HCT116 (cell line): ENCODE measurements around the gene CNTNAP2. TPM values are rescaled to one million over a fixed set of nuclear protein-coding genes. Genes with fewer than 3 reads are reported as not detected.

Source experiments
- ATAC-seq: fragments of 200-7000 bp; cut with Tn5 transposase; 2 replicates; pipeline ENCODE4 v1.9.1; 2020; ENCODE audit warnings: mild to moderate bottlenecking, moderate library complexity
- BruUV-seq: library from RNA; stranded (reverse); fragments of 400-500 nt; replicated peaks from 2 replicates; lab custom pipeline; 2021; lab: Mats Ljungman, UMichigan
- CTCF ChIA-PET: fragments of 300-600 bp; sonication (Branson Sonifier 250); formaldehyde crosslinking; loops from one replicate; lab custom pipeline; 2021; ENCODE audit warnings: antibody characterized with exemption; lab: Charles Lee
- POLR2A ChIA-PET: fragments of 300-600, 350-600 bp; sonication (Branson Sonifier 250); formaldehyde crosslinking; loops from one replicate; lab custom pipeline; 2021; ENCODE audit warnings: antibody characterized with exemption; lab: Charles Lee
- RAD21 ChIA-PET, 2 experiments: fragments of 300-600 bp; sonication (Branson Sonifier 250); formaldehyde crosslinking; loops; one replicate each; lab custom pipeline; 2023; ENCODE audit warnings: low total read pairs in 2 of 2; ENCODE audit not compliant: uncharacterized antibody in 2 of 2, unreplicated experiment in 2 of 2, low non-redundant PET in 1 of 2; lab: Charles Lee
- DNase-seq: peaks from one replicate; pipeline ENCODE4 v3.0.0-alpha.2; 2010; ENCODE audit warnings: low read depth, low spot score
- H2AFZ ChIP-seq: fragments of 200-600 bp; shearing (Covaris generic), sonication (generic); 2 replicates; pipeline ENCODE4 v1.6.1; 2017; ENCODE audit warnings: low read depth, mixed run types, mixed read lengths, antibody characterized with exemption, low read length; ENCODE audit not compliant: poor library complexity, severe bottlenecking
- H3K27ac ChIP-seq: 2 replicates; pipeline ENCODE4 v1.5.1; 2012; ENCODE audit warnings: low read depth, low read length
- H3K27me3 ChIP-seq: fragments of 200-600 bp; sonication (generic); 2 replicates; pipeline ENCODE4 v1.6.1; 2016; ENCODE audit warnings: mixed run types, low read length, mixed read lengths; ENCODE audit not compliant: insufficient read depth
- H3K36me3 ChIP-seq, 2 experiments: fragments of 200-500 bp in 1 of 2; fragments of 200-600 bp in 1 of 2; sonication (Bioruptor generic) in 1 of 2; sonication (generic) in 1 of 2; 2 replicates each; pipeline versions ENCODE4 v1.5.1 to v1.6.1; 2014 to 2016; ENCODE audit warnings: low read length in 2 of 2, inconsistent platforms in 1 of 2, mixed read lengths in 1 of 2, mixed run types in 1 of 2; ENCODE audit not compliant: insufficient read depth in 2 of 2, control insufficient read depth in 1 of 2
- H3K4me1 ChIP-seq, 2 experiments: fragments of 200-600 bp in 1 of 2; sonication (generic) in 1 of 2; 2 replicates each; pipeline versions ENCODE4 v1.5.1 to v1.6.1; 2012 to 2017; ENCODE audit warnings: low read length in 2 of 2, inconsistent platforms in 1 of 2, mild to moderate bottlenecking in 1 of 2, mixed read lengths in 1 of 2, mixed run types in 1 of 2, moderate library complexity in 1 of 2; ENCODE audit not compliant: insufficient read depth in 2 of 2, control insufficient read depth in 1 of 2
- H3K4me2 ChIP-seq: fragments of 200-600 bp; sonication (generic); 2 replicates; pipeline ENCODE4 v1.6.1; 2017; ENCODE audit warnings: mixed run types, low read length, mixed read lengths
- H3K4me3 ChIP-seq, 2 experiments: fragments of 200-600 bp in 1 of 2; sonication (generic) in 1 of 2; replicated peaks in 1 of 2; 2 replicates each; pipeline ENCODE4 v1.5.1; 2011 to 2016; ENCODE audit warnings: low read length in 2 of 2, control low read depth in 1 of 2, low read depth in 1 of 2, mild to moderate bottlenecking in 1 of 2, mixed read lengths in 1 of 2, mixed run types in 1 of 2
- H3K79me2 ChIP-seq: fragments of 200-600 bp; sonication (generic); 2 replicates; pipeline ENCODE4 v1.6.1; 2017; ENCODE audit warnings: mild to moderate bottlenecking, mixed run types, low read length, moderate library complexity, mixed read lengths; ENCODE audit not compliant: insufficient read depth
- H3K9ac ChIP-seq: fragments of 200-600 bp; sonication (generic); 2 replicates; pipeline ENCODE4 v1.6.1; 2016; ENCODE audit warnings: low read length, mixed read lengths
- H3K9me2 ChIP-seq: fragments of 200-600 bp; sonication (generic), shearing (Covaris generic); 2 replicates; pipeline ENCODE4 v1.6.1; 2017; ENCODE audit warnings: mixed run types, mild to moderate bottlenecking, moderate library complexity; ENCODE audit not compliant: insufficient read depth
- H3K9me3 ChIP-seq, 2 experiments: fragments of 200-500 bp in 1 of 2; fragments of 200-600 bp in 1 of 2; sonication (Bioruptor generic) in 1 of 2; sonication (generic) in 1 of 2; 2 replicates each; pipeline ENCODE4 v1.6.1; 2014 to 2017; ENCODE audit warnings: low read length in 2 of 2, mixed read lengths in 2 of 2, inconsistent platforms in 1 of 2, low read depth in 1 of 2, mild to moderate bottlenecking in 1 of 2, mixed run types in 1 of 2, moderate library complexity in 1 of 2; ENCODE audit not compliant: control insufficient read depth in 1 of 2, insufficient read depth in 1 of 2
- H4K20me1 ChIP-seq: fragments of 200-600 bp; sonication (generic), shearing (Covaris generic); 2 replicates; pipeline ENCODE4 v1.6.1; 2017; ENCODE audit warnings: mixed run types, mild to moderate bottlenecking, moderate library complexity; ENCODE audit not compliant: insufficient read depth
- CBX3 ChIP-seq: IDR thresholded peaks from 2 replicates; pipeline ENCODE4 v1.6.1; 2012; ENCODE audit warnings: low read depth
- FOSL1 ChIP-seq: IDR thresholded peaks from 2 replicates; pipeline ENCODE4 v1.6.1; 2012; ENCODE audit warnings: low read depth
- POLR2AphosphoS5 ChIP-seq: IDR thresholded peaks from 2 replicates; pipeline ENCODE4 v1.6.1; 2011; ENCODE audit warnings: mild to moderate bottlenecking, low read depth, low read length, moderate library complexity
- RAD21 ChIP-seq: IDR thresholded peaks from 2 replicates; pipeline ENCODE4 v1.6.1; 2012; ENCODE audit warnings: low read depth, mild to moderate bottlenecking
- TCF7L2 ChIP-seq: IDR thresholded peaks from 2 replicates; pipeline ENCODE4 v1.7.0; 2011; ENCODE audit warnings: borderline replicate concordance, inconsistent platforms; ENCODE audit not compliant: insufficient read depth, insufficient read length; ENCODE audit errors: extremely low read depth
- YY1 ChIP-seq: IDR thresholded peaks from 2 replicates; pipeline ENCODE4 v1.6.1; 2011; ENCODE audit warnings: low read length, low read depth, moderate library complexity, mild to moderate bottlenecking; ENCODE audit not compliant: insufficient replicate concordance; ENCODE audit errors: extremely low read depth
- intact Hi-C: fragments of 100-400 bp; cut with micrococcal nuclease; formaldehyde crosslinking; loops from 2 replicates; pipeline ENCODE4 v1.10.0; 2022
- total RNA-seq: library from RNA; stranded (reverse); gene quantifications from one replicate; pipeline ENCODE4 v1.2.1, GENCODE V29; 2021; ENCODE audit not compliant: unreplicated experiment
- TF ChIP-seq, protein P1 (sequence below): IDR thresholded peaks from 2 replicates; pipeline ENCODE4 v1.6.1; 2012
- TF ChIP-seq, protein P2 (sequence below): IDR thresholded peaks from 2 replicates; pipeline ENCODE4 v1.6.1; 2011; ENCODE audit warnings: mild to moderate bottlenecking, low read length, moderate library complexity; ENCODE audit not compliant: insufficient replicate concordance; ENCODE audit errors: extremely low read depth
- TF ChIP-seq, protein P3 (sequence below): IDR thresholded peaks from 2 replicates; pipeline ENCODE4 v1.6.1; 2012; ENCODE audit warnings: low read depth

Gene CNTNAP2
- total RNA-seq, 1 experiment from 2014 or later: 0.37 TPM

DNA sequence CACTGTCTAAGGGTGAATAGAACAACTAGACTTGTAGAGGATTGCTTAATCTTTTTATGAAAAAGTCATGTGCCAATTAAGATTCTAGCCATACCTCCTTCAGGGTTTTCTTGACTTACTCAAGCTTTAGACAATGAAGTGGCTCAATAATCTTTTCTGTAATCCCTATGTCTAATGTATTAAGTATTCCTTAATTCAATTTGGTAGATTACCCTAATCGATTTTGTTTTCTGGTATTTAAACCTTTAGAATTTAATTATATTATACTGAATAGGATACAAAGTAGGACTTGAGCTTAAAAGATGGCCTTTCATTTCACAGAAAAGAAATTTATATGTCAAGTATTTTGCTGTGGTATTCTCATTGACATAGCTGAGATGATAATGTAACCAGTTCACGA, 1876.1 kb downstream of the CNTNAP2 start (continued):
- TF ChIP-seq YY1 (no peak), CBX3 (no peak), RAD21 (no peak)
- TF ChIP-seq, protein P1, sequence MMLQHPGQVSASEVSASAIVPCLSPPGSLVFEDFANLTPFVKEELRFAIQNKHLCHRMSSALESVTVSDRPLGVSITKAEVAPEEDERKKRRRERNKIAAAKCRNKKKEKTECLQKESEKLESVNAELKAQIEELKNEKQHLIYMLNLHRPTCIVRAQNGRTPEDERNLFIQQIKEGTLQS: no peak
- TF ChIP-seq, protein P2, sequence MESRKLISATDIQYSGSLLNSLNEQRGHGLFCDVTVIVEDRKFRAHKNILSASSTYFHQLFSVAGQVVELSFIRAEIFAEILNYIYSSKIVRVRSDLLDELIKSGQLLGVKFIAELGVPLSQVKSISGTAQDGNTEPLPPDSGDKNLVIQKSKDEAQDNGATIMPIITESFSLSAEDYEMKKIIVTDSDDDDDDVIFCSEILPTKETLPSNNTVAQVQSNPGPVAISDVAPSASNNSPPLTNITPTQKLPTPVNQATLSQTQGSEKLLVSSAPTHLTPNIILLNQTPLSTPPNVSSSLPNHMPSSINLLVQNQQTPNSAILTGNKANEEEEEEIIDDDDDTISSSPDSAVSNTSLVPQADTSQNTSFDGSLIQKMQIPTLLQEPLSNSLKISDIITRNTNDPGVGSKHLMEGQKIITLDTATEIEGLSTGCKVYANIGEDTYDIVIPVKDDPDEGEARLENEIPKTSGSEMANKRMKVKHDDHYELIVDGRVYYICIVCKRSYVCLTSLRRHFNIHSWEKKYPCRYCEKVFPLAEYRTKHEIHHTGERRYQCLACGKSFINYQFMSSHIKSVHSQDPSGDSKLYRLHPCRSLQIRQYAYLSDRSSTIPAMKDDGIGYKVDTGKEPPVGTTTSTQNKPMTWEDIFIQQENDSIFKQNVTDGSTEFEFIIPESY: no peak

DNA sequence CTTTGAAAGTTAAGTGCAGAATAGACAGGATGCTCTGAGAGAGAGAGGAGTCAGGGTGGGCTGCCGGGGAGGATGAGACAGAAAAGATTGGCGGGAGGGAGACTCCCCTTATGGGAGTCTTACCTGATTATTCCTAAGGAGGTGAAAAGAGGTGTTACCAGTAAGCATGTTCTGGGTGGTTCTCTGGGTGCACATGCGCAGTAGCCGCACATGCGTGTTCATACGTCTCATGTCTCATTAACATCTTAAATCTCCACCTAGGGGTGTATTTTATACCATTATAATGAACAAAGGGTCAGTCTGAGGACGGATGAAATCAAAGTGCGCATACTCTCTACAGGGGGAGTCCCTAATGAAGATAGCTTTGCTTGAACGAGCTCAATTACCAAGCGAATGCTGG, 1881.0 kb downstream of the CNTNAP2 start:
- no peak overlapping the region for H3K9ac ChIP-seq
- H3K4me3 ChIP-seq: no peak overlapping the region
- ChIA-PET RAD21 (no interaction called here), POLR2A (no interaction called here), CTCF (no interaction called here)
- no peaks in the 10 kb centered on the region for H3K27me3 ChIP-seq
- H3K9me2 ChIP-seq: no peaks in the 10 kb centered on the region
- H3K27ac ChIP-seq: no peak overlapping the region
- no peak overlapping the region for H2AFZ ChIP-seq
- DNase-seq (no peak), ATAC-seq (no peak)
- H3K79me2 ChIP-seq: no peaks in the 10 kb centered on the region
- intact Hi-C loops: no loop called here
- H3K9me3 ChIP-seq: peaks cover 0 to under 1% of the 10 kb centered on the region in 2 experiments; a peak in 1 of 4 replicates
- no peaks in the 10 kb centered on the region for H3K36me3 ChIP-seq
- H3K4me2 ChIP-seq: no peak overlapping the region
- no peaks in the 10 kb centered on the region for H3K4me1 ChIP-seq
- no TSS peak for BruUV-seq
- TF ChIP-seq POLR2AphosphoS5 (no peak), YY1 (no peak), TCF7L2 (no peak), FOSL1 (no peak)
- TF ChIP-seq, protein P2: no peak
- TF ChIP-seq, protein P3, sequence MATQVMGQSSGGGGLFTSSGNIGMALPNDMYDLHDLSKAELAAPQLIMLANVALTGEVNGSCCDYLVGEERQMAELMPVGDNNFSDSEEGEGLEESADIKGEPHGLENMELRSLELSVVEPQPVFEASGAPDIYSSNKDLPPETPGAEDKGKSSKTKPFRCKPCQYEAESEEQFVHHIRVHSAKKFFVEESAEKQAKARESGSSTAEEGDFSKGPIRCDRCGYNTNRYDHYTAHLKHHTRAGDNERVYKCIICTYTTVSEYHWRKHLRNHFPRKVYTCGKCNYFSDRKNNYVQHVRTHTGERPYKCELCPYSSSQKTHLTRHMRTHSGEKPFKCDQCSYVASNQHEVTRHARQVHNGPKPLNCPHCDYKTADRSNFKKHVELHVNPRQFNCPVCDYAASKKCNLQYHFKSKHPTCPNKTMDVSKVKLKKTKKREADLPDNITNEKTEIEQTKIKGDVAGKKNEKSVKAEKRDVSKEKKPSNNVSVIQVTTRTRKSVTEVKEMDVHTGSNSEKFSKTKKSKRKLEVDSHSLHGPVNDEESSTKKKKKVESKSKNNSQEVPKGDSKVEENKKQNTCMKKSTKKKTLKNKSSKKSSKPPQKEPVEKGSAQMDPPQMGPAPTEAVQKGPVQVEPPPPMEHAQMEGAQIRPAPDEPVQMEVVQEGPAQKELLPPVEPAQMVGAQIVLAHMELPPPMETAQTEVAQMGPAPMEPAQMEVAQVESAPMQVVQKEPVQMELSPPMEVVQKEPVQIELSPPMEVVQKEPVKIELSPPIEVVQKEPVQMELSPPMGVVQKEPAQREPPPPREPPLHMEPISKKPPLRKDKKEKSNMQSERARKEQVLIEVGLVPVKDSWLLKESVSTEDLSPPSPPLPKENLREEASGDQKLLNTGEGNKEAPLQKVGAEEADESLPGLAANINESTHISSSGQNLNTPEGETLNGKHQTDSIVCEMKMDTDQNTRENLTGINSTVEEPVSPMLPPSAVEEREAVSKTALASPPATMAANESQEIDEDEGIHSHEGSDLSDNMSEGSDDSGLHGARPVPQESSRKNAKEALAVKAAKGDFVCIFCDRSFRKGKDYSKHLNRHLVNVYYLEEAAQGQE: no peak
- TF ChIP-seq, all 23 proteins: peak for 0
- no peaks in the 10 kb centered on the region for H4K20me1 ChIP-seq
